GM06990 (cell line): Measurements from ENCODE around the gene CASZ1.

Experiments used
- DNase-seq: peaks from one replicate; pipeline ENCODE4 v3.0.0-alpha.2; 2011; ENCODE audit not compliant: insufficient read length; ENCODE audit errors: extremely low read depth
- H3K27me3 ChIP-seq: replicated peaks from 2 replicates; pipeline ENCODE4 v1.6.0; 2011; ENCODE audit warnings: low read length; ENCODE audit not compliant: control insufficient read depth, insufficient read depth
- H3K36me3 ChIP-seq: 2 replicates; pipeline ENCODE4 v1.5.1; 2011; ENCODE audit warnings: low read length; ENCODE audit not compliant: control insufficient read depth, insufficient read depth
- H3K4me3 ChIP-seq: replicated peaks from 2 replicates; pipeline ENCODE4 v1.5.1; 2011; ENCODE audit warnings: low read depth, mild to moderate bottlenecking, control low read depth, low read length
- CTCF ChIP-seq: IDR thresholded peaks from 2 replicates; pipeline ENCODE4 v1.5.1; 2011; ENCODE audit warnings: low read length, control low read depth, mild to moderate bottlenecking, inconsistent platforms; ENCODE audit not compliant: insufficient read depth, poor library complexity, severe bottlenecking

Gene CASZ1

DNA sequence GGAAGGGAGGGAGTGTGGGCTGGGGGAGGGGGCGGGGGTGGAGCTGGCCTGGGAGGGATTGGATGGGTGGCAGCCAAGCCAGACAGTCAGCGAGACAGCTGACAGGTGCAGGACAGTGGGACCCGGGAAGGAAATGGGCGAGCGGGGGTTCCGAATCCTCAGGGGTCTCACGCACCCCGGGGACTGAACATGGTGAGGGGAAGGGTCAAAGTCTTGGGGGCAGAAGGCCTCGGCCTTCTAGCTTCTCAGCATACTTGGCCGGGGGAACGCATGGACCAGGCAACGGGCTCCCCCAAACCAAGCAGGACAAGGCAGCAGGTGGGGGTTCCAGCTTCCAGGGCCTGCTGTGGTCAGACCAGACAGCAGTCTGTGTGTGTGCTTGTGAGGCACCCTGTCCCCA is 23.1 kb downstream of the CASZ1 start:
- H3K36me3 ChIP-seq = no peaks in the 10 kb centered on the region
- no peak overlapping the region for H3K4me3 ChIP-seq
- DNase-seq = no peak
- no peaks in the 10 kb centered on the region; the same call in 1 of the 2 replicates for H3K27me3 ChIP-seq
- TF ChIP-seq CTCF = no peak

GRCh38 chr1:10772711-10773110 is 23.7 kb downstream of the CASZ1 start:
- Histone ChIP-seq H3K4me3 (no peak overlapping the region), H3K36me3 (no peaks in the 10 kb centered on the region), H3K27me3 (no peaks in the 10 kb centered on the region; the same call in 1 of the 2 replicates)
- no peak for DNase-seq
- no peak for TF ChIP-seq CTCF

DNA sequence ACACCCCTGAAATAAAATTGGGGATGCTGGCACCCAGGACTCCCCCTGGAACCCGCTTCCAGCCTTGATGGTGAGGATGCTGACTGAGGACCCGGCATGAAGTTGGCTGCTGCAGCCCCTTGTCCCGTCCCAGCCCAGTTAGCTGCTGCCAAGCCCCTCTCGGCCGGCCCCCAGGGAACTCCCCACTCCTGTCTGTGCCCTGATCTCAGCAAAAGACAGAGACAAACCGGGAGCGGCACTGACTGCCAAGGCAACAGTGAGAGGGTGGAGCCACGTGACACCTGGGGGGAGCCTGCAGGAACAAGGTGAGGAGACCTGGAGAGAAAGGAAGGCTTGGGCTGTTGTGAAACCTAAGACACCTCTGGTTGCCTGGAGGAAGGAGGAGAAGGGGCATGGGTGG is 24.7 kb downstream of the CASZ1 start:
- Histone ChIP-seq H3K4me3 (no peak overlapping the region), H3K36me3 (no peaks in the 10 kb centered on the region), H3K27me3 (no peaks in the 10 kb centered on the region; the same call in 1 of the 2 replicates)
- TF ChIP-seq CTCF = no peak
- DNase-seq = no peak

DNA sequence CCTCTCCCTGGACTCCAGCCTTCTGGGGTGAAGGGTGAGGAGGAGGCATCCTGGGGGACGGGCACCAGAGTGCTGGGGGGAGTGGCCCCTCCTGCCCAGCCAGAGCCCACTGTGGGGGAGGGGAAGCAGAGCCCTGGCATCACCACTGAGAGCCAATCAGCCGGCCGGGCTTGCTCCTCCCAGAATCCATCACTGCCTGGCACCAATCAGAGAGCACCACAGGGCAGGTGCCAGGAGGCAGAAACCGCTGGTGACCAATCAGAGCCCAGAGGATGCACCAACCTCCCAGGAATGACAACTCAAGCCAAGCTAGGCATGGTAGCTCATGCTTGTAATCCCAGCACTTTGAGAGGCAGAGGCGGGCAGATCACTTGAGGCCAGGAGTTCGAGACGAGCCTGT is 27.9 kb downstream of the CASZ1 start:
- H3K27me3 ChIP-seq = no peaks in the 10 kb centered on the region; the same call in 1 of the 2 replicates

DNA sequence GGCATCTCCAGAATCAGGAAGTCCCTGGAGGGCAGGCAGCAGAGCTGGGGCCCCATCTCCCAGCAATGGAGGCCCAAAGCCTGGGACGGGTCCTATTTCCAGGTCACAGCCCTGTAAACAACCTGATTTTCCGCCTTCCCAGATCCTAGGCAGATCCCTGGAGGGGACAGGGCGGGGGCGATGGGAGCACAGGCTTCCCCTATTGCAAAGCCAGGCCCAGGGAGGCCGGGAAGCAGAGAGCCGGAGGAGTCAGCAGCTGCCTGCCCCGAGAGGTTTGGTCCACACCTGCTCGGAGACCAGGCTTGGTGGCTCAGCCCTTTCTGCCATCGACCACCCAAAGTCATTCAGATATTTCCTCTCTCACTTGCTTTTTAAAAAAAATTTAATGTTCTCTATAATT is 29.2 kb downstream of the CASZ1 start:
- no peaks in the 10 kb centered on the region for H3K36me3 ChIP-seq
- DNase-seq = no peak
- H3K27me3 ChIP-seq = no peaks in the 10 kb centered on the region; the same call in 1 of the 2 replicates
- no peak overlapping the region for H3K4me3 ChIP-seq
- TF ChIP-seq CTCF = no peak

More for the DNA sequence above, 27.9 kb downstream of the CASZ1 start:
- TF ChIP-seq CTCF = no peak
- H3K36me3 ChIP-seq = no peaks in the 10 kb centered on the region
- DNase-seq = no peak
- no peak overlapping the region for H3K4me3 ChIP-seq
